MCF 10A (cell line): ENCODE measurements around the gene PSMD2. TPM values are rescaled to one million over a fixed set of nuclear protein-coding genes. Genes with fewer than 3 reads are reported as not detected.

Experiments used
- Bru-seq: library from RNA; stranded (reverse); fragments of 400-500 nt; gene quantifications from one replicate; lab custom pipeline; 2021; lab: Mats Ljungman, UMichigan
- BruChase-seq, 2 experiments: library from RNA; stranded (reverse); fragments of 400-500 nt; gene quantifications; one replicate each; lab custom pipeline; 2021; lab: Mats Ljungman, UMichigan
- BruUV-seq: library from RNA; stranded (reverse); fragments of 400-500 nt; replicated peaks from 2 replicates; lab custom pipeline; 2021; lab: Mats Ljungman, UMichigan
- CTCF ChIA-PET: fragments of 300-600 bp; sonication (Branson Sonifier 250); formaldehyde crosslinking; extraction: SDS; loops from one replicate; lab custom pipeline; 2021; ENCODE audit warnings: antibody characterized with exemption, inconsistent platforms; lab: Yijun Ruan, JAX
- POLR2A ChIA-PET: fragments of 300-600, 350-650 bp; sonication (Branson Sonifier 250); formaldehyde crosslinking; extraction: SDS; loops from one replicate; lab custom pipeline; 2020; ENCODE audit warnings: antibody characterized with exemption, inconsistent platforms; lab: Yijun Ruan, JAX
- DNase-seq: peaks from one replicate; pipeline ENCODE4 v3.0.0-alpha.2; 2018; ENCODE audit not compliant: unreplicated experiment
- H3K27ac Mint-ChIP-seq: one replicate; pipeline ENCODE4 v1.8.0; 2022; ENCODE audit warnings: mild to moderate bottlenecking, low read depth, mixed read lengths; ENCODE audit not compliant: unreplicated experiment
- H3K27me3 Mint-ChIP-seq: one replicate; pipeline ENCODE4 v1.8.0; 2022; ENCODE audit warnings: mixed read lengths; ENCODE audit not compliant: insufficient read depth, unreplicated experiment
- H3K36me3 Mint-ChIP-seq: one replicate; pipeline ENCODE4 v1.8.0; 2022; ENCODE audit warnings: mild to moderate bottlenecking, moderate library complexity, mixed read lengths; ENCODE audit not compliant: insufficient read depth, unreplicated experiment
- H3K4me1 Mint-ChIP-seq: one replicate; pipeline ENCODE4 v1.8.0; 2022; ENCODE audit warnings: mixed read lengths; ENCODE audit not compliant: insufficient read depth, unreplicated experiment
- H3K4me3 Mint-ChIP-seq: one replicate; pipeline ENCODE4 v1.8.0; 2022; ENCODE audit warnings: mild to moderate bottlenecking, moderate library complexity, mixed read lengths; ENCODE audit not compliant: unreplicated experiment
- H3K9me3 Mint-ChIP-seq: one replicate; pipeline ENCODE4 v1.8.0; 2022; ENCODE audit warnings: mixed read lengths; ENCODE audit not compliant: unreplicated experiment
- CTCF ChIP-seq: fragments of 200-600 bp; IDR thresholded peaks from one replicate; pipeline ENCODE4 v1.8.0; 2022; ENCODE audit warnings: antibody characterized with exemption, mild to moderate bottlenecking; ENCODE audit not compliant: unreplicated experiment
- intact Hi-C: fragments of 100-400 bp; cut with micrococcal nuclease; formaldehyde crosslinking; loops from 2 replicates; pipeline ENCODE4 v1.14.1; 2022
- long read RNA-seq: library from polyadenylated mRNA; stranded (forward); transcript quantifications from one replicate; pipeline ENCODE4 v2.0.0, GENCODE V29; 2022
- total RNA-seq: library from RNA; stranded (reverse); gene quantifications from 2 replicates; pipeline ENCODE4 v1.2.3, GENCODE V29; 2022

PSMD2 gene
- total RNA-seq (275 and 284 TPM in 2 replicates), Bru-seq, nascent RNA (percentile 87 among the genes with signal in this experiment), BruChase-seq, experiment 1, labeled RNA remaining after a 6-hour chase (percentile 97 among the genes with signal in this experiment), BruChase-seq, experiment 2, labeled RNA remaining after a 2-hour chase (percentile 93 among the genes with signal in this experiment)
- long read RNA-seq, transcript PSMD2-201 (21 exons, 3,449 nt), result major isoform, 1,334 of 1,572 reads
- long read RNA-seq, partial matches to known transcripts, result 62 of 1,572 reads
- long read RNA-seq, other reads (novel, unspliced or antisense), result 176 of 1,572 reads

GRCh38 chr3:184298759-184299487 is at the start of gene PSMD2:
Gene PSMD2, plus strand, starts transcription at chr3:184299241. Its CDS starts 26 bp downstream, at chr3:184299267.
- ChIA-PET POLR2A (interaction anchor here (0.6 to 2.2 kb wide), 13 partner anchors 13 to 165 kb away, joined by 3 to 16 read pairs (median 4); partner anchors contain the start of genes EEF1AKMT4 and EIF2B5), CTCF (interaction anchor here (0.6 to 1.4 kb wide), 5 partner anchors 9 to 387 kb away, joined by 3 to 4 read pairs (median 3); no protein-coding TSS in a partner anchor)
- Mint-ChIP-seq H3K27ac (peak within 1 kb of the TSS; percentile 82), H3K27me3 (no peaks in the 10 kb centered on the region), H3K4me1 (peaks cover 5% of the 10 kb centered on the region), H3K36me3 (peaks cover 46% of the 10 kb centered on the region), H3K4me3 (peak within 1 kb of the TSS; percentile 83), H3K9me3 (no peaks in the 10 kb centered on the region)
- TF ChIP-seq CTCF, result no peak
- no TSS peak for BruUV-seq
- DNase-seq, result peak; percentile 96
- intact Hi-C loops, result loop anchor here (1.0 kb wide), 1 partner anchor 49 kb away; no protein-coding TSS in a partner anchor

GRCh38 chr3:184249412-184250166 is 49.5 kb upstream of the PSMD2 start, which contains the start of gene EEF1AKMT4:
Gene EEF1AKMT4, plus strand, starts transcription at chr3:184249672. Its CDS starts 23 bp downstream, at chr3:184249695.
- Mint-ChIP-seq H3K9me3 (no peaks in the 10 kb centered on the region), H3K4me3 (peak within 1 kb of the TSS; percentile 97), H3K36me3 (peaks cover 33% of the 10 kb centered on the region), H3K27ac (peak within 1 kb of the TSS; percentile 98), H3K27me3 (no peaks in the 10 kb centered on the region), H3K4me1 (peaks cover 8% of the 10 kb centered on the region)
- DNase-seq, result peak; percentile 98
- CTCF ChIA-PET, result interaction anchor here (0.6 to 2.0 kb wide), 27 partner anchors 9 to 1097 kb away, joined by 3 to 10 read pairs (median 3); partner anchors contain the start of genes EIF2B5 and PARL
- TF ChIP-seq CTCF, result peak; percentile 56
- intact Hi-C loops, result loop anchor here (1.0 to 5.0 kb wide), 8 partner anchors 22 to 355 kb away; partner anchors contain the start of genes ABCC5, ABCF3 and PSMD2
- POLR2A ChIA-PET, result interaction anchor here (0.5 to 1.2 kb wide), 17 partner anchors 11 to 590 kb away, joined by 3 to 11 read pairs (median 3); partner anchors contain the start of genes ABCF3, CAMK2N2, EIF2B5 and PARL
- TSS peak; percentile 45 for BruUV-seq

GRCh38 chr3:184250167-184250828 is 48.7 kb upstream of the PSMD2 start:
- no peaks in the 10 kb centered on the region for H3K27me3 Mint-ChIP-seq
- peak; percentile 80 for TF ChIP-seq CTCF
- peak; percentile 97 for DNase-seq
- no TSS peak for BruUV-seq
- intact Hi-C loops, result loop anchor here (1.0 to 5.0 kb wide), 5 partner anchors 23 to 355 kb away; partner anchors contain the start of gene PSMD2
- CTCF ChIA-PET, result interaction anchor here (0.6 to 2.0 kb wide), 26 partner anchors 10 to 1097 kb away, joined by 3 to 10 read pairs (median 3); partner anchors contain the start of genes EIF2B5 and PARL
- H3K27ac Mint-ChIP-seq, result peak overlapping the region; percentile 82
- POLR2A ChIA-PET, result interaction anchor here (0.5 to 1.2 kb wide), 17 partner anchors 11 to 590 kb away, joined by 3 to 11 read pairs (median 3); partner anchors contain the start of genes ABCF3, CAMK2N2, EIF2B5 and PARL
- H3K36me3 Mint-ChIP-seq, result peaks cover 26% of the 10 kb centered on the region
- H3K4me3 Mint-ChIP-seq, result peak overlapping the region; percentile 97
- no peaks in the 10 kb centered on the region for H3K9me3 Mint-ChIP-seq
- H3K4me1 Mint-ChIP-seq, result peaks cover 9% of the 10 kb centered on the region
